HFF-Myc (cell line): ENCODE measurements around the gene ADSS1.

ENCODE experiments used
- DNase-seq: peaks from one replicate; pipeline ENCODE4 v3.0.0-alpha.2; 2011; ENCODE audit warnings: low read depth; ENCODE audit errors: extremely low read depth
- H3K4me3 ChIP-seq: replicated peaks from 2 replicates; pipeline ENCODE4 v1.5.1; 2011; ENCODE audit warnings: low read depth, mild to moderate bottlenecking, control low read depth, low read length
- CTCF ChIP-seq: IDR thresholded peaks from 2 replicates; pipeline ENCODE4 v1.5.1; 2012; ENCODE audit warnings: mild to moderate bottlenecking, low read depth, low read length, control low read depth; ENCODE audit errors: missing control alignments

Gene ADSS1

GRCh38 chr14:104795781-104796686, 72.0 kb downstream of the ADSS1 start:
- H3K4me3 ChIP-seq = peak overlapping the region; percentile 36
- no peak for TF ChIP-seq CTCF
- no peak for DNase-seq

- no peak overlapping the region for H3K4me3 ChIP-seq
- no peak for DNase-seq
- TF ChIP-seq CTCF = no peak
Observed at GRCh38 chr14:104796687-104797081, 72.7 kb downstream of the ADSS1 start.
